CD4-positive, alpha-beta T cell treated with Interleukin-15 for 4 hours (primary cell): ENCODE measurements around the gene DBH.
"Not testable (repeated sequence)": the region's sequence is repeated elsewhere in the genome, so short reads cannot be mapped to it uniquely, and the experiment has no call there.

ENCODE experiments used
- DNase-seq: peaks from one replicate; pipeline ENCODE4 v3.0.0-alpha.2; 2020; ENCODE audit warnings: low spot score

The DBH gene

GRCh38 chr9:133666845-133667244, 30.7 kb downstream of the DBH start:
- DNase-seq = no peak

- DNase-seq = no peak
These were observed 31.7 kb downstream of the DBH start for GRCh38 chr9:133667759-133668450.

- DNase-seq = no peak
These were observed 33.1 kb downstream of the DBH start for GRCh38 chr9:133669182-133669801.

GRCh38 chr9:133670466-133670865, 34.3 kb downstream of the DBH start:
- DNase-seq = no peak

GRCh38 chr9:133671371-133671770, 35.2 kb downstream of the DBH start:
- DNase-seq = no peak

- no peak for DNase-seq
These were observed 36.5 kb downstream of the DBH start for GRCh38 chr9:133672503-133673257.

GRCh38 chr9:133673258-133673655, 37.1 kb downstream of the DBH start:
- DNase-seq = no peak

- no peak for DNase-seq
These were observed 37.9 kb downstream of the DBH start for GRCh38 chr9:133674091-133674490.

GRCh38 chr9:133675796-133676195, 39.6 kb downstream of the DBH start:
- not testable (repeated sequence) for DNase-seq

GRCh38 chr9:133676450-133676849, 40.3 kb downstream of the DBH start:
- no peak for DNase-seq

GRCh38 chr9:133677126-133678010, 41.2 kb downstream of the DBH start:
- DNase-seq = peak; percentile 70

GRCh38 chr9:133679056-133679455, 42.9 kb downstream of the DBH start:
- DNase-seq = no peak

GRCh38 chr9:133679466-133680061, 43.4 kb downstream of the DBH start:
- no peak for DNase-seq

- DNase-seq = no peak
These were observed 44.2 kb downstream of the DBH start for GRCh38 chr9:133680250-133680975.

- DNase-seq = no peak
These were observed 45.0 kb downstream of the DBH start for GRCh38 chr9:133680976-133681657.

- no peak for DNase-seq
These were observed 45.6 kb downstream of the DBH start for GRCh38 chr9:133681658-133682306.

GRCh38 chr9:133682818-133683585, 46.8 kb downstream of the DBH start:
- DNase-seq = no peak

- DNase-seq = peak; percentile 76
These were observed 47.5 kb downstream of the DBH start for GRCh38 chr9:133683586-133684120.
